GM18517 (cell line): Measurements from ENCODE around the gene HMGCL.

Source experiments
- ATAC-seq: cut with Tn5 transposase; IDR thresholded peaks from one replicate; pipeline ENCODE4 v1.9.1; 2021; ENCODE audit warnings: mild to moderate bottlenecking, moderate library complexity; ENCODE audit not compliant: unreplicated experiment

The HMGCL gene

GRCh38 chr1:23779826-23780371, 45.3 kb downstream of the HMGCL start:
- ATAC-seq = no peak

DNA sequence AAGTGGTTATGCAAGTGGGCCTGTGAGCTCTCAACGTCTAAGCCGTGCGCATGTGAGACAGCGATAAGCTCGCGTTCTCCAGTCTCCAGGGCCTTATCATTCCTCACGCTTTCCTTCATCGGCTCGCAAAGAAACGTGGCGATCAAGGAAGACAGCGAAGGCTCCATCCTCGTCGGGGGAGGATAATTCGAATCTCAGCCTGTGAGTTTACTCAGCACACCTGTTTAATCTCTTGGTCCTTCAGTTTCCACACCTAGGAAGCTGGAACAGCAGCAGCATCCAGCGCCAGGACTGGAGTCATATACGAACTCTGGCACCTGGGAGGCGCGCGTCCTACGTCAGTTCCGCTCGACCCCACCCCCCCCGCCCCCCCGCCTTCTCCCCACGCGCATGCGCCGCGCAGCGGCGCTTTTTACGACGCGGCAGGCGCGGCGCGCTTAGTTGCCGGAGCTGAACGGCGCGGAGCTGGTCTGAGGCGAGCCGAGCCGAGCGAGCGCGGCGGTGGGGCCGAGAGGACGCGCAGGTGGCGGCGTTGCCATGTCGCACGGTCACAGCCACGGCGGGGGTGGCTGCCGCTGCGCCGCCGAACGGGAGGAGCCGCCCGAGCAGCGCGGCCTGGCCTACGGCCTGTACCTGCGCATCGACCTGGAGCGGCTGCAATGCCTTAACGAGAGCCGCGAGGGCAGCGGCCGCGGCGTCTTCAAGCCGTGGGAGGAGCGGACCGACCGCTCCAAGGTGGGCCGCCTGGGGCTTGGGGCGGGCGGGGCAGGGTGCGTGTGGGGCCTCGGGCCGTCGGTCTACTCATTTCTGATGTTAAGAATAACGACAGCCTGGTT, 47.0 kb downstream of the HMGCL start, which contains the start of gene PITHD1:
Gene PITHD1, plus strand, starts transcription at position 440 of the 836 bp plus-strand sequence. Its CDS starts 98 bp downstream, at position 538.
- peak; percentile 58 for ATAC-seq

GRCh38 chr1:23776217-23776616, 49.0 kb downstream of the HMGCL start:
- no peak for ATAC-seq

DNA sequence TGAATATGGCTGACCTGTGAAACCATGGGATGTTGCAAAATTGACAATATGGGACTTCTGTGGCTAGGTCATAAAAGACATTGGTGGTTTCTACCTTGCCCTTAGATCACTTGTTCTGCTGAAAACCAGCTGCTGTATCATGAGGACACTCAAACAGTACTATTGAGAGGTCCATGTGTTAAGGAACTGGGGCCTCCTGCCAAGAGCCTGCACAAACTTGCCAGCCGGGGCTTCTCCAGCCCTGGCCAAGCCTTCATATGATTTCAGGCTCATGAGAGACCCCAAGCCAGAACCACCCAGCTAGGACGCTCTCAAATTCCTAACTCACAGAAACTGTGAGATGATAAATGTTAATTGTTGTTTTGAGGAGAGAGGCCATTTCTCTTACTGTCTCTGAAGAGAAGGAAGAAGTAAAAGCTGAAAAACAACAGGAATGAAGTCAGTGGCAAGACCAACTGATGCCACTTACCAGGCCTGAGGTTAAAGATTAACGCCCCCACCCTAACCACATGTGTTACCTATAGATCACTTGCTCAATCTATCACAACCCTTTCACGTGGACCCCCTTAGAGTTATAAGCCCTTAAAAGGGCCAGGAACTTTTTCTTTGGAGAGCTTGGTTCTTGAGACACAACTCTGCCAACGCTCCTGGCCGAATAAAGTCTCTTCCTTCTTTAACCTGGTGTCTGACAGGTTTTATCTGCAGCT, 50.9 kb downstream of the HMGCL start:
- no peak for ATAC-seq

- ATAC-seq = no peak
Observed at GRCh38 chr1:23772854-23773242, 52.4 kb downstream of the HMGCL start.

- peak; percentile 60 for ATAC-seq
Observed at GRCh38 chr1:23772049-23772853, 53.0 kb downstream of the HMGCL start.

- ATAC-seq = no peak
Observed at GRCh38 chr1:23768733-23769132, 56.5 kb downstream of the HMGCL start.

GRCh38 chr1:23763041-23763577, 62.1 kb downstream of the HMGCL start:
- ATAC-seq = no peak

DNA sequence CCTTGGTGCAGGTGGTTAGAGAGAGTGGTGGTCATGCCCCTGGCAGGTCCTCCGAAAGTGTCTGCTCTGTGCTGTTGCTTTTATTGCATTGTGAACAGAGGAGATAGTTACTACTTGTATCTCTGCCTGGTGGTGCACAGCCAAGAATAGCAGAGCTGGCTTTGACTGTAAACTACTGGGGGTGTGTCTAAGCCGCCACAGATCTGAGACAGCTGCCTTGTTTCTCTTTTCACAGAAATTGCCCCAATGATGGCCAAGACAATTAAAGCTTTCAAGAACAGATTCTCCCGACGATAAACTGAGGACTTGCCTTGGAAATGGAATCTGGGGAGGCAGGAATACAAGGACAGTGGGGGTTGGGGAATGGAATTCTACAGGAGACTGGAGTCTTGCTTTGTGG, 66.0 kb downstream of the HMGCL start:
- ATAC-seq = no peak

DNA sequence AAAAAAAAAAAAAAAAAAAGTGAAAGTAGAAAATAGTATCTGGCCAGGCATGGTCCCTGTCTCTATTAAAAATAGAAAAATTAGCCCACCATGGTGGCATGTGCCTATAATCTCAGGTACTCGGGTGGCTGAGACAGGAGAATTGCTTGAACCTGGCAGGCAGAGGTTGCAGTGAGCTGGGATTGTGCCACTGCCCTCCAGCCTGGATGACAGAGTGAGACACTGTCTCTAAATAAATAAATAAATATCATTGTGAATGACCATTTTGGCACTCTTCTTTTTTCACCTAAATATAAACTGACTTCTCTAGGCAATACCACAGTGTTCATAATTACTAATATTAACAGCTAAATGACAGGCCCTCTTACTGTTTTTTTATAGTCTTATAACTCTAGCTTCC, 67.4 kb downstream of the HMGCL start:
- no peak for ATAC-seq

GRCh38 chr1:23756676-23757075, 68.6 kb downstream of the HMGCL start:
- no peak for ATAC-seq

- ATAC-seq = no peak
Observed at GRCh38 chr1:23752909-23753308, 72.3 kb downstream of the HMGCL start.
